HG03095 (cell line): ENCODE data around the gene ADK.
A peak's percentile ranks its signal among the peaks of the same experiment; 100 is the strongest.
"Not testable (repeated sequence)": the region's sequence is repeated elsewhere in the genome, so short reads cannot be mapped to it uniquely, and the experiment has no call there.

Experiments
- ATAC-seq: cut with Tn5 transposase; IDR thresholded peaks from one replicate; pipeline ENCODE4 v1.9.1; 2021; ENCODE audit warnings: moderate library complexity; ENCODE audit not compliant: unreplicated experiment

ADK gene

GRCh38 chr10:74178042-74178791, 27.2 kb downstream of the ADK start:
- no peak for ATAC-seq

- ATAC-seq: no peak
Measured at GRCh38 chr10:74179111-74179710, 28.2 kb downstream of the ADK start.

GRCh38 chr10:74186678-74187077, 35.7 kb downstream of the ADK start:
- no peak for ATAC-seq

GRCh38 chr10:74187237-74187636, 36.2 kb downstream of the ADK start:
- no peak for ATAC-seq

GRCh38 chr10:74188617-74189016, 37.6 kb downstream of the ADK start:
- not testable (repeated sequence) for ATAC-seq

- ATAC-seq: peak; percentile 84
Measured at GRCh38 chr10:74189999-74190421, 39.0 kb downstream of the ADK start.

GRCh38 chr10:74190494-74190893, 39.5 kb downstream of the ADK start:
- ATAC-seq: peak; percentile 20

GRCh38 chr10:74194545-74194944, 43.5 kb downstream of the ADK start:
- no peak for ATAC-seq

GRCh38 chr10:74194999-74195398, 44.0 kb downstream of the ADK start:
- ATAC-seq: no peak

- ATAC-seq: no peak
Measured at GRCh38 chr10:74199315-74199714, 48.3 kb downstream of the ADK start.

- no peak for ATAC-seq
Measured at GRCh38 chr10:74202356-74202755, 51.3 kb downstream of the ADK start.

- no peak for ATAC-seq
Measured at GRCh38 chr10:74206746-74207145, 55.7 kb downstream of the ADK start.

- no peak for ATAC-seq
Measured at GRCh38 chr10:74207691-74208480, 56.9 kb downstream of the ADK start.

- ATAC-seq: no peak
Measured at GRCh38 chr10:74208997-74209396, 58.0 kb downstream of the ADK start.

GRCh38 chr10:74213019-74213418, 62.0 kb downstream of the ADK start:
- no peak for ATAC-seq

GRCh38 chr10:74213571-74214162, 62.6 kb downstream of the ADK start:
- ATAC-seq: no peak

GRCh38 chr10:74217110-74217509, 66.1 kb downstream of the ADK start:
- ATAC-seq: not testable (repeated sequence)

GRCh38 chr10:74222467-74222866, 71.4 kb downstream of the ADK start:
- ATAC-seq: not testable (repeated sequence)

GRCh38 chr10:74223755-74224529, 72.9 kb downstream of the ADK start:
- no peak for ATAC-seq

- no peak for ATAC-seq
Measured at GRCh38 chr10:74227697-74228424, 76.8 kb downstream of the ADK start.
